ENCODE data around the gene MED14.

Gene MED14

GRCh38 chrX:40773809-40774208 is 38.5 kb upstream of the MED14 start:
- TF ChIP-seq FOXP2 (optimal IDR thresholded peaks at IDR 0.05; ENCODE audit: borderline replicate concordance, extremely low read depth, extremely low read length, insufficient read depth) (no peak), POLR2AphosphoS5 (IDR thresholded peaks at IDR 0.05; ENCODE audit: low read depth, low read length) (no peak), TAF1 (IDR thresholded peaks at IDR 0.05; ENCODE audit: borderline replicate concordance, insufficient read depth, low read length) (no peak), SIN3A (IDR thresholded peaks at IDR 0.05; ENCODE audit: borderline replicate concordance, insufficient read depth, low read length) (no peak)
- TF ChIP-seq, protein P1, sequence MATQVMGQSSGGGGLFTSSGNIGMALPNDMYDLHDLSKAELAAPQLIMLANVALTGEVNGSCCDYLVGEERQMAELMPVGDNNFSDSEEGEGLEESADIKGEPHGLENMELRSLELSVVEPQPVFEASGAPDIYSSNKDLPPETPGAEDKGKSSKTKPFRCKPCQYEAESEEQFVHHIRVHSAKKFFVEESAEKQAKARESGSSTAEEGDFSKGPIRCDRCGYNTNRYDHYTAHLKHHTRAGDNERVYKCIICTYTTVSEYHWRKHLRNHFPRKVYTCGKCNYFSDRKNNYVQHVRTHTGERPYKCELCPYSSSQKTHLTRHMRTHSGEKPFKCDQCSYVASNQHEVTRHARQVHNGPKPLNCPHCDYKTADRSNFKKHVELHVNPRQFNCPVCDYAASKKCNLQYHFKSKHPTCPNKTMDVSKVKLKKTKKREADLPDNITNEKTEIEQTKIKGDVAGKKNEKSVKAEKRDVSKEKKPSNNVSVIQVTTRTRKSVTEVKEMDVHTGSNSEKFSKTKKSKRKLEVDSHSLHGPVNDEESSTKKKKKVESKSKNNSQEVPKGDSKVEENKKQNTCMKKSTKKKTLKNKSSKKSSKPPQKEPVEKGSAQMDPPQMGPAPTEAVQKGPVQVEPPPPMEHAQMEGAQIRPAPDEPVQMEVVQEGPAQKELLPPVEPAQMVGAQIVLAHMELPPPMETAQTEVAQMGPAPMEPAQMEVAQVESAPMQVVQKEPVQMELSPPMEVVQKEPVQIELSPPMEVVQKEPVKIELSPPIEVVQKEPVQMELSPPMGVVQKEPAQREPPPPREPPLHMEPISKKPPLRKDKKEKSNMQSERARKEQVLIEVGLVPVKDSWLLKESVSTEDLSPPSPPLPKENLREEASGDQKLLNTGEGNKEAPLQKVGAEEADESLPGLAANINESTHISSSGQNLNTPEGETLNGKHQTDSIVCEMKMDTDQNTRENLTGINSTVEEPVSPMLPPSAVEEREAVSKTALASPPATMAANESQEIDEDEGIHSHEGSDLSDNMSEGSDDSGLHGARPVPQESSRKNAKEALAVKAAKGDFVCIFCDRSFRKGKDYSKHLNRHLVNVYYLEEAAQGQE (IDR thresholded peaks at IDR 0.05; ENCODE audit: insufficient read depth in 1 of 2, low read depth in 2 of 2, low read length in 2 of 2) = no peak

GRCh38 chrX:40773188-40773587 is 37.8 kb upstream of the MED14 start:
- no peak for TF ChIP-seq FOXP2 (optimal IDR thresholded peaks at IDR 0.05; ENCODE audit: borderline replicate concordance, extremely low read depth, extremely low read length, insufficient read depth)
- no peak for TF ChIP-seq TAF1 (IDR thresholded peaks at IDR 0.05; ENCODE audit: borderline replicate concordance, insufficient read depth, low read length)
- no peak for TF ChIP-seq POLR2AphosphoS5 (IDR thresholded peaks at IDR 0.05; ENCODE audit: low read depth, low read length)
- TF ChIP-seq, protein P1 (IDR thresholded peaks at IDR 0.05; ENCODE audit: insufficient read depth in 1 of 2, low read depth in 2 of 2, low read length in 2 of 2) = no peak
- TF ChIP-seq SIN3A (IDR thresholded peaks at IDR 0.05; ENCODE audit: borderline replicate concordance, insufficient read depth, low read length) = no peak

- no peak for TF ChIP-seq TAF1 (IDR thresholded peaks at IDR 0.05; ENCODE audit: borderline replicate concordance, insufficient read depth, low read length)
- TF ChIP-seq POLR2AphosphoS5 (IDR thresholded peaks at IDR 0.05; ENCODE audit: low read depth, low read length) = no peak
- TF ChIP-seq FOXP2 (optimal IDR thresholded peaks at IDR 0.05; ENCODE audit: borderline replicate concordance, extremely low read depth, extremely low read length, insufficient read depth) = no peak
- no peak for TF ChIP-seq SIN3A (IDR thresholded peaks at IDR 0.05; ENCODE audit: borderline replicate concordance, insufficient read depth, low read length)
- TF ChIP-seq, protein P1 (IDR thresholded peaks at IDR 0.05; ENCODE audit: insufficient read depth in 1 of 2, low read depth in 2 of 2, low read length in 2 of 2) = no peak
These were observed 36.9 kb upstream of the MED14 start for GRCh38 chrX:40772290-40772689.

DNA sequence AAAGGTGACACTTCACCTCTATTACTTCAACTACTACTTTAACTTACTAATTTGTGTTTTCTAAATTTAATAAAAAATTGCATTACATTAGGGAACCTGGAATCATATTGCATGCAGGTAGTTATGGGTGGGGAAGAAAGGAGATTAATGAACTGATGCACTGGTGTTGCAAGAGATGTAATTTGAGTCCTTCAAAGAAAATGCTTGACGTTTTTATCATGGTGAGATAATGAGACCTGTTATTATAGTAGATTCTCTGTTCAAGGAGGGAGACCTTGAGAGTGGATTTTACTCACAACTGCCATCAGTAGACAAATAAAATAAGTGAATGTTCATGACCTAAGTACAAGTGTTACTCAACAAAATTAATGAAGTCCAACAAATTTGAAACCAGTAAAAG is 26.4 kb upstream of the MED14 start:
- TF ChIP-seq FOXP2 (optimal IDR thresholded peaks at IDR 0.05; ENCODE audit: borderline replicate concordance, extremely low read depth, extremely low read length, insufficient read depth) = no peak
- TF ChIP-seq POLR2AphosphoS5 (IDR thresholded peaks at IDR 0.05; ENCODE audit: low read depth, low read length) = no peak
- TF ChIP-seq TAF1 (IDR thresholded peaks at IDR 0.05; ENCODE audit: borderline replicate concordance, insufficient read depth, low read length) = no peak
- no peak for TF ChIP-seq SIN3A (IDR thresholded peaks at IDR 0.05; ENCODE audit: borderline replicate concordance, insufficient read depth, low read length)
- TF ChIP-seq, protein P1 (IDR thresholded peaks at IDR 0.05; ENCODE audit: insufficient read depth in 1 of 2, low read depth in 2 of 2, low read length in 2 of 2) = no peak

GRCh38 chrX:40759374-40759773 is 24.0 kb upstream of the MED14 start:
- TF ChIP-seq FOXP2 (optimal IDR thresholded peaks at IDR 0.05; ENCODE audit: borderline replicate concordance, extremely low read depth, extremely low read length, insufficient read depth) = no peak
- no peak for TF ChIP-seq POLR2AphosphoS5 (IDR thresholded peaks at IDR 0.05; ENCODE audit: low read depth, low read length)
- TF ChIP-seq, protein P1 (IDR thresholded peaks at IDR 0.05; ENCODE audit: insufficient read depth in 1 of 2, low read depth in 2 of 2, low read length in 2 of 2) = no peak
- no peak for TF ChIP-seq SIN3A (IDR thresholded peaks at IDR 0.05; ENCODE audit: borderline replicate concordance, insufficient read depth, low read length)
- no peak for TF ChIP-seq TAF1 (IDR thresholded peaks at IDR 0.05; ENCODE audit: borderline replicate concordance, insufficient read depth, low read length)
